HG03175 (cell line): ENCODE measurements around the gene AUP1.

ENCODE experiments used
- ATAC-seq: cut with Tn5 transposase; IDR thresholded peaks from one replicate; pipeline ENCODE4 v1.9.1; 2021; ENCODE audit warnings: mild to moderate bottlenecking, moderate library complexity; ENCODE audit not compliant: unreplicated experiment

Gene AUP1

DNA sequence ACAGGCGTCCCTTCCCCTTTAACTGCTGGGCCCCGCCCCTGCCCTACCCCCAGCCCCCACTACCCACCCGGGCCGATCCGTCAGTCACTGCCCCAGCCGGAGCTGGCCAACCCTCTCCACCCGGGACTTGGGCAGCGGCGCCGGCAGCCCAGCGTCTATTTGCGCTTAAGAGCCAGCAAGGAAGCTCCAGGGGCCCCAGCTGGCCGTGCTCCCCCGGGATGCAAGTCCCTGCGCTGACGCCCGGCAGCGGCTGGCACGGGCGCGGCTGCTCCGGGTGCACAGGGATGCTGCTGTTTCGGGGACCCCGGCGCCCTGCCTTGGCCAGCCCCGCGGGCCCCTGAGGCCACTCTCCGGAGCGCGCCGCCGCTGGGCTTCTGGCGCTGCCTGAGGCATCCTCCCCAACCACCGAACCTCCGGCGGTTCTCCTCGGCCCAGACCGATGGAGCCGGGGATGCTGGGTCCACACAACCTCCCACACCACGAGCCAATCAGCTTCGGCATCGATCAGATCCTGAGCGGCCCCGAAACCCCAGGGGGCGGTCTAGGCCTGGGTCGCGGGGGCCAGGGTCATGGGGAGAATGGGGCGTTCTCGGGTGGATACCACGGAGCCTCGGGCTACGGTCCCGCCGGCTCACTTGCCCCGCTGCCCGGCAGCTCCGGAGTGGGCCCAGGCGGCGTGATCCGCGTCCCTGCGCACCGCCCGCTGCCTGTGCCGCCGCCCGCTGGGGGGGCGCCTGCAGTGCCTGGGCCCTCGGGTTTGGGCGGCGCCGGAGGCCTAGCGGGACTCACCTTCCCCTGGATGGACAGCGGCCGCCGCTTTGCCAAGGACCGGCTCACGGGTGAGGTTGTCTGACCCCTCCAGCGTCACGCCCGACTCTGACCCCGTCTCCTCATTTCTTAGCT lies 14.9 kb downstream of the AUP1 start, which contains the start of gene TLX2:
Gene TLX2 (plus strand): TSS at position 83 of the 903 bp plus-strand sequence. CDS start 357 bp downstream, at position 440.
- no peak for ATAC-seq

- ATAC-seq, result no peak
Measured at GRCh38 chr2:74513605-74514367, 15.7 kb downstream of the AUP1 start.

DNA sequence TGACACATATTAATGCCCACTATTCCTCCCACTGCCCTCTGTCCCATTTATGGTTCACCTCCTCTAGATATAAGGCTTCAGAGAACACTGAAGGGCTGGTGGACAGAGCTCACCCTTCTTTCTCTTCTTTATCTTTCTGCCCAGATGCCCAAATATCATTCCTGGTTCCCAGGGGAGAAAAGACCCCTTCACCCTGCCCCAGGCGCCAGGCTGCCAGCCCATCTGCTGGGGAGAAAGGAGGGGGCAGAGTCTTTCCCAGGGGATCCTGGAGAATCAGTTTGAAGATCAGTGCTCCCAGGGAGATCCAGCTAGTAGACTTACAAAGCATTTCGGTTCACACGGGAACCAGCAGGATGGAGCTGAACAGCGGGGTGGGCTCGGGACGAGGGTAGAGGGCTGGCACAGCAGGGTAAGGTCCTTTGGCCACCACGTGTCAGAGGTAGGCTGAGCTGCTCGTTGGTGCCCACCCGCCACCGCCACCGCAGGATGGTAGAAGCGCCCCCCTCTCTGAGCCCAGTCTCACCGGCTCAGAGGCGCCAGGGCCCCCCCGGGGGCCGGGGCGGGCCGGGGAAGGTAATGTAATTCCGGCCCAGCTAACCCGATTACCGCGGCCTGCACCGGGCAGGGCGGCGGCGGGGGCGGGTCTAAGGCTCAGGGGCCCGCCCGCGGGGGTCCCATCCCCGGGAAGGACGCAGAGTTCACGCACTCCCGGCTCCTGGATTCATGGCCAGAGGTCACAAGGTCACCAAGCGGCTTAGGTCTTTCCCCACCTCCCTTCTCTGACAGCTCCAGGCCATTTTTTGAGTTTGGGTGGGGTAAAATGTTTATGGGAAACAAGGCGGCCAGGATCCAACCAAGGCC lies 16.5 kb downstream of the AUP1 start:
- no peak for ATAC-seq

DNA sequence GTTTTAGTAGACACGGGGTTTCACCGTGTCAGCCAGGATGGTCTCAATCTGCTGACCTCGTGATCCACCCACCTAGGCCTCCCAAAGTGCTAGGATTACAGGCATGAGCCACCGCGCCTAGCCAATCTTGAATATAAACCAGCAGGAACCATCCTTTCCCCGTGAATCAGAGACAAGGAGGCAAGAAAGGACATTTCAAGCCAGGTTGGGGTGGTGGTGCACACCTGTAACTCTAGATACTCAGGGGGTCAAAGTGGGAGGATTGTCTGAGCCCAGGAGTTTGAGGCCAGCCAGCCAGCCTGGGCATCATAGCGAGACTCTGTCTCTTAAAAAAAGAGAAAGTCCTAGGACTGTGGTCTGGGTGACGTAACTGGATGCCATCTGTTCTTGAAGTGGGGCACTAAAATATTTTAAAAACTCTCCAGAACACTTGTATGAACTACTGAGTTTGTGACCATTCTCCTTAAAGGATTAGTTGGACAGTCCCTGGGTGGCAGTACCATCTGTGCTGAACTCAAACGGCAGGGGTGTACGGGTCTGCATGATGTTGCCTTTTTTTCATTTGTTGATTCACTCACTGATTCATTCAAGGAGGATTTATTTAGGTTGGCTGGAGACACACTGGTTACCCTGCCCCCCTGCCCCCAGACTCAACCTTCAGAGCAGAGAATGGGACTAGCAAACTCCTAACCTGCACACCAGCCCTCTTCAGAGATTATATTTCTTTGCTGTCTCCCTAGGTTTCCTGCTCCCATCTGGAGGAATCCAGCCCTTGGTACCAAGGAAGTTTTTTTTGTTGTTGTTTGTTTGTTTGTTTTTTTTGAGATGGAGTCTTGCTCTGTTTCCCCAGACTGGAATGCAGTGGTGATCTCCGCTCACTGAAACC lies 18.2 kb downstream of the AUP1 start:
- ATAC-seq, result no peak

DNA sequence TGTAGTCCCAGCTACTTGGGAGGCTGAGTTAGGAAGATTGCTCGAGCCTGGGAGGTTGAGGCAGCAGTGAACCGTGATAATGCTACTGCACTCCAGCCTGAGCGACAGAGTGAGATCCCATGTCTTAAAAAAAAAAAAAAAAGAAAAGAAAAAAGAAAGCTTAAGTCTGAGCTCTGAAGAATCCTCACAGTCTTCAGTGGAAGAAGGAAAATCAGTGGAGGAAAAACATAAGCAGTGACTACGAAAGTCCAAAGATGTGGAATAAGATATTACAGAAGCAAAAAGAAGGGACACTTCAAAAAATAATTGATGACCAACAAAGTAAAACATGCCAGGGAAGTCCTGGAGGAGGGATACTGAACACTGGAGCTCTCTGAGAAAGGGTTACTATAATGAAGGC lies 19.2 kb downstream of the AUP1 start:
- no peak for ATAC-seq

DNA sequence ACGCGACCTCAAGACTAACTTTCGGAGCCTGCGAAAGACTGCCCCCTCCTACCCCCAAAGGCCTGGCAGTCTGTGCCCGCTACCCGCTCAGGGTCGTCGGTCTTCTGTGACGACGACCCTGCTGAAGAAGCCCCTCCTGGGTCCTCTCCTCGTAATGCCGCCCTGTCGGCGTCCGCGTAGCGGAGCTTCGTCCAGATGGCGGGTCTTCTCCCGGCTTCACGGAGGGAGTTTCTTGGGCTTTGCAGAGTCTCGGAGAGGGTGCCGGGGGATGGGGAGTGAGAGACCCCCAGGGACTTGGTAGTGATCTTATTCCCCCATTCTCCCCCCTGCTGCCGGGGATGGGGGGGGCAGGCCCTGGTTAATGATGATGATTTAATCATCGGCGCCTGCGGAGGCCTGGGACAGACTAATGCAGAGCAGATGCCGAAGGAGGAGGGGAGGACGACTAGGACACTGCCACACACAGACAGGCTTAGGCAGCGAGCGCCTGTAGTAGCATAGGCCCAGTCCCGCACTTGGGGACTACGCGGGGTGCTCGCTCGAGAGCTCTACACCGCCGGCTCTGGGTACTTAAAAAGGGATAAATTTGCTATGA lies 21.5 kb downstream of the AUP1 start:
- peak; percentile 6 for ATAC-seq

DNA sequence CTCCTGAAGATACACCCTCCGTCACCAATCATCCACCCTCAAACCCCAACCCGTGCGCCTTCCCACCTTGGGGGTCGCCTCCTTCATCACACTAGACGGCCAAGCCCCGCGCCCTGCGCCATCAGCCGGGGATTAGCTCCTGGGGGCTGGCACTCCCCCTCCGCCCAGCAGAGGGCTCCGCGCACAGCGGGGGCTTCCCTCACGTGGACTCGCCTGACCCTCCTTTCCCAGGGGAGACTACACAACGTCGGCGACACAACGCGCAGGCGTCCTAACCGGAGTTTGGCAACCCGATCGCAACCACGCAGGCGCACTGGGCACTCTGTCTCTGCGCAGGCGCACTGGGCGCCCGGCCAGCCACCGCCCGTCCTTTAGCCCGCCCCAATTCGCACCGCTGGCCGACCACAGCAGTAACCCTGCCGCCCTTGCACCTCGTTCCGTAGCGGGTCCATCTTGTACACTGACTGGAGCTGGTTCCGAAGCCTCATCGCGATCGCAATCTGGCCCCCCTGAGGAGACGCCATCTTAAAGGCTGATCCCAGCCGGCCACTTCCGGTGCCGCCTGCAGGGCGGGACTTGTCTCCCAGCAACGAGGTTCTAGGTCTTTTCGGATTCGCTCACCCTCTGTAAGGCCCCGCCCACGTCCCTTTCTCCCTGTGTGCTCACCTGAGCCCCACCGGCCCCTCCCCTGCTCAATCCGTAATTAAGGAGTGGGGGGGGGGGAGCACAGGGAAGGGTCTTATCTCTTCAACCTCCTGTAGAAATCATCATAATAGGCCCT lies 22.2 kb downstream of the AUP1 start, which contains the start of gene PCGF1:
Gene PCGF1 (minus strand): TSS at position 551 of the 781 bp plus-strand sequence. CDS start 27 bp downstream, at position 524.
- peak; percentile 91 for ATAC-seq

DNA sequence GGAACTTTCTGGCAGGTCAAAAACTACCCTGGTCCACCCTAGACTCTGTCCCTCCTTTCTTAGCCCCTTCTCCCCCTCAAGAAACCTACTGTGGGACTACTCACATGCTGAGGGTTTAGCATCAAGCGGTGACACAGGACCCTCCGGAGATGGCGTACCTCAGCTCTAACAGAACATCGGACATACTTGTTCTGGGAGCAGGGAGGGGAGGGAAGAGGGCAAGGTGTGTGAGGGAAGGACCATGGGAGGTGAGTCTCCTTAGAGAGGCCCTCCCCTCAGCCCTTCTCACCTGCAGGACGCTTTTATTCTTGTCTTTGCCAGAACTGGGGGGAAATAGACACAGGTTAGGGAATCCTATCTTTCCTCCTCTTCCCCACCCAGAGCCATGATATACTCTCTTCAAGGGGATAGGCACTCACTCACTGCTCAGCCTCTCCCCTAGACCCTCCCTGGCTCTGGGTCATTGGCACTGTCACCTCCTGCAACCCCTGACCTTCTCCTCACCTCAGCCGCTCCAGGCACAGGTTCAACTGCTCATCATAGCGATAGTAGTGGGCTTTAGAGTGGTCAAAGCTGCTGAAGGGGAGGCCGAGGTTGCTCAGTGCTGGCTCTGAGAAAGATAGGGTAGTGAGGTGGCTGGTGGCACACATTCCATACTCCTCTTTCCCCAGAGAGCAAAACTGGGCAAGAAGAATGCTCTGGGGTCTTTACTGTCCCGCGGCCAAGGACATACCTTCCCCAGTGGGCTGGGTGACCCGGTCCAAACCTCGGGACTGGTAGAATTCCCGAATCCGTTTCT lies 23.9 kb downstream of the AUP1 start:
- ATAC-seq, result no peak

GRCh38 chr2:74504591-74504990 lies 24.9 kb downstream of the AUP1 start:
- no peak for ATAC-seq

DNA sequence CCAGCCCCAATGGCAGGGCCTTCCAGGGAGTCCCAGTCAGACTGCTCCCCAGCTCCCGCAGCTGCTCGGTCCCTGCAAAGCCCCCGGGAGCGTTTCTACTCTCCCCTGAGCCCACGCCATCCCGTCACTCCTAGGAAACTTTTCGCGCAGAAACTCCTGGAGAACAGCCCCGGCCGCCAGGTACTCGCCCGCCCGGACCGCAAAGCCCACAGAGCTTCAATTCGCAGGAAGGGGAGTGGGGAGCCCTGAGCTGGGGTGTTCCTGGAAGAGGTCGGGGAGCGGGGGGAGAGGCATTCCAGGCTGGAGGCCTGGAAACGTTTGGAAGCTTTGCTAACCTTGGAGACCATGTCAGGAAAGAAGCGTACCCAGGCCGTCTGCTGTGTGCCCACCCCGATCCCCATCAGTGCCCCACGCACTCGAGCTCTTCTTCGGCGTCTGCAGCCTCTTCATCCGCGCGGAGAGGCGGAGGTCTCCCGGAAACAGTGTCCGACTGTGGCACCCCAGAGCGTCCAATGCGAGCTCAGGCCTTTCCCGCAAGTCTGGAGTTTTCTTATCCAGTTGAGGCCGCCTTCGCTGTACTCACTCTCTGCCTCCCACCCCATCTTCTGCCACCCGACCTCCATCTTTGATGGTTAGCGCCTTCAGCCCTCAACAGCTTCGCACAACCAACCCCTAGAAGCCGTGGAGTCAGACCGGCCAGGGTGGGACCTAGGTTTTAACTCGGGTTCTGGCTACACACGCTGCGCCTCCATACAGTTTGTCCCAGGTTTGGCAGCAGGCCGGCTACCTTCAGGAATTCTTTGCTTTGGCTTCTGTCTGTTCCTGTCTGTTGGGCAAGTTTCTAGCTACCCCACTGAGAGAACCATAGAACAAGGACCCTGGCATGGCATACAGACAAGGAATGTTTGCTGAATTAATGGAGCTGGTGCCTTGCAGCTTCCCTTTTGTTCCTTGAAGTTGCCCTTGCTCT lies 25.7 kb downstream of the AUP1 start:
- no peak for ATAC-seq

GRCh38 chr2:74502720-74503505 lies 26.6 kb downstream of the AUP1 start:
- peak; percentile 29 for ATAC-seq

DNA sequence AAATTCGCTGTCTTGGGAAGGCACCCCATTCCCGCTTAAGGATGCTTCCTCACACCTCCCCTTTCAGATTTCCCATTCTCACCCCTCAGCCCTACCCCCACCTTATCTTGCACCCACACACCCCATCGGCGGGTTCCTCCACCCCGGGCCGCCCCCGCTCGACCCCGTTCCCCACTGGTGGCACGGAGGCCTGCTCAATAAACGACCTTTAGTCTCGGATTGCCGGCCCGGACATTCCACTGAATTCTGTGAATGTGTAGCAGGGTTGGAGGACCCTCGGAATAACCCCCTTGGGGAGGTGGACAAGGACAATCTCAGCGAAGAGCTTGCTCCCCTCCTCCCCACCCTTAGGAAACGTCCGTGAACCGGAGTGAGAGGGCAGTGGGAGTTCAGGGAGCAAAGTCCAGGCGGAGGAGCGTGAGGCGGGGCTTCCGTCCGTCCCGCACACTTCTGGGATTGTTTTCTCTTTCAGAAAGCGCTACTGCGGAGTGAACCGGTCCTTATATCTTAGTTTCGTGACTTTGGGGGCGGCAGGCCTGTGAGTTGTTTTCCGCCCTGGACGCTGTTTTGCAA lies 27.3 kb downstream of the AUP1 start:
- no peak for ATAC-seq

DNA sequence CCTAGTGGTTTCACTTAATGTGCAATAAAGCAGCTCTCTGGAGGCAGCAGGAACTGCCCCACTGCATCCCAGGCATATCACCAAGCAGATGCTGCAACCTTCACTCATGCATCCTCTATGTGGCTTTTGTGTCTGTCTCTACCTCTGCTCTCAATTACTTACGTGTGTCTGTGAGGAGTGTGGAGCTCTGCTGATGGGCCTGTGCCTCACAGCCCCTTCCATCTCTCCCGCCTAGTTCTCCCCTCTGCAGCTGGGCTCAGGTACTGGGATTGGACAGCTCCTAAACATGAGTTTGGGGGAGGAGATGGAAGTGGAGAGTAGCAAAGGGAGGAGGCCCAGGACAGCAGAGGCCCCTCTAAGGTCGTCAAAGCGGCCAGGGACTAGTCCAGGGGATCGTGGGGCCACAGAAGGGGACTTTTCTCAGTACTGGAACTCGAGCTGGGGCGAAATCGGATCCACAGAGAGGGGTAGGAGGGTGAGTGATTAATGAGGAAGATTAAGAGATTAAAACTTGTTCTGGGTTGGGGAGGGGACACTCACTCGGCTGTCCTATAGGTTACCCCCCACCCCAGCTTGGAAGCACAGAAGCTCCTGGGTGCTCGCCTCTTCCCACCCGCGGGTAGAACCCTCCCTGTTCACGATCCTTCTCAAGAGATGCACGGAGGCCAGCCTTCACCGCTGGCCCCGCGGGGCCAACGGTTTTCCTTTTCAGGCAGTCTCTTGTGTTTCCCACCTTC lies 28.0 kb downstream of the AUP1 start:
- ATAC-seq, result no peak

DNA sequence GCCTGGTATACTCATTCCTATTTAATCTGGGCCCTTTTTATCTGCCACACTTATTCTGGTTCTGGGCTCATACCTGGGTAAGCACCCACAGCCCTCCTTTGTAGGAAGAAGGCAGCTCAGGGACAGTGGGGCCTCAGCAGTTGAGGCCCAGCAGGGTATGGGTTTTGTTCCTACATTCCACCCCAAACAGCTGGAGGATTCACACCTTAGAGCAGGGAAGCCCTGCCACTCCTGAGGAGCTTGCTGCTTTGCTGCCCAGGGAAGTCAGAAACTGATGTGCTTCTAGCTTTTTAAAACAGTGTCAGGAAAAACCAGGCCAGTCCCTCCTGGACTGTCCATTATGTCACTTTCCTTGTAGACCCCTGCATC lies 28.9 kb downstream of the AUP1 start:
- ATAC-seq, result no peak
